ENCODE measurements around the gene LLGL1. TPM values are rescaled to one million over a fixed set of nuclear protein-coding genes. Genes with fewer than 3 reads are reported as not detected.

The LLGL1 gene
- total and polyA plus RNA-seq, 10 of the 15 experiments (the other 5 are each of a cell fraction or from before 2014, with no cell fraction given), result 0.02 to 9.2 (median 2.5) TPM

GRCh38 chr17:18228176-18228682 is 2.8 kb downstream of the LLGL1 start:
- DNase-seq (ENCODE audit: low read depth, low spot score), result no peak
- WGBS (ENCODE audit: insufficient coverage, insufficient replicate concordance, low lambda C conversion rate, missing lambda C conversion rate), result 70% methylated on average over 10 of the region's 10 CpGs
- ChIA-PET RAD21 (ENCODE audit: unreplicated experiment) (no interaction called here), POLR2A (no interaction called here), CTCF (no interaction called here), SMC1A (ENCODE audit: uncharacterized antibody, unreplicated experiment) (no interaction called here)
- TF ChIP-seq SMAD1 (IDR thresholded peaks at IDR 0.05; ENCODE audit: low read depth, partially characterized antibody) (no peak), ZNF592 (IDR thresholded peaks at IDR 0.05) (no peak), ZBED1 (IDR thresholded peaks at IDR 0.05; ENCODE audit: borderline replicate concordance) (no peak), BRCA1 (IDR thresholded peaks at IDR 0.05; ENCODE audit: low read depth, low read length) (no peak)
- no peaks in the 10 kb centered on the region for H4K20me1 ChIP-seq (ENCODE audit: control insufficient read depth, insufficient read depth)
- ATAC-seq, result no peak
- H3K79me2 ChIP-seq (ENCODE audit: control insufficient read depth, insufficient read depth, low read length), result no peaks in the 10 kb centered on the region
- no peak overlapping the region for H3K9ac ChIP-seq (ENCODE audit: control insufficient read depth, insufficient read depth, low read length)
- no peaks in the 10 kb centered on the region for H3K4me1 ChIP-seq (ENCODE audit: control insufficient read depth, insufficient read depth, low read length)
- no peaks in the 10 kb centered on the region for H3K36me3 ChIP-seq (ENCODE audit: control insufficient read depth in 2 of 2, insufficient read depth in 2 of 2, low read length in 1 of 2)
- intact Hi-C loops (cut with micrococcal nuclease; ENCODE audit: unreplicated experiment) (loop anchor here (5.0 kb wide), 1 partner anchor 46 kb away; the partner anchor contains the start of gene ALKBH5), in situ Hi-C loops (cut with MboI) (no loop called here)
- H3K9me3 ChIP-seq (replicated peaks; ENCODE audit: control insufficient read depth, insufficient read depth, low read length), result no peaks in the 10 kb centered on the region
- H2AFZ ChIP-seq (ENCODE audit: control insufficient read depth, low read depth, low read length), result no peak overlapping the region
- no peak overlapping the region for H3K27ac ChIP-seq (ENCODE audit: control insufficient read depth, insufficient read depth)
- FAIRE-seq, result no peak
- BruUV-seq (replicated peaks), result no TSS peak
- no peak overlapping the region for H3K4me3 ChIP-seq
- no peaks in the 10 kb centered on the region for H3K27me3 ChIP-seq (replicated peaks in 1 of 2; ENCODE audit: control insufficient read depth in 2 of 2, insufficient read depth in 2 of 2, low read length in 1 of 2)
- no peak overlapping the region for H3K4me2 ChIP-seq (ENCODE audit: control insufficient read depth, insufficient read depth)

Data from GM12878 (cell line).